Right lobe of liver (tissue), 6 donors: ENCODE measurements around the gene TOR2A. TPM values are rescaled to one million over a fixed set of nuclear protein-coding genes. Genes with fewer than 3 reads are reported as not detected.

Source experiments
- ATAC-seq, 4 donors: fragments of 200-7000 bp; cut with Tn5 transposase; one replicate each; pipeline ENCODE4 v1.9.1; 2020; ENCODE audit warnings: mild to moderate bottlenecking in 4 of 4, moderate library complexity in 4 of 4
- DNase-seq, 3 donors: peaks; one replicate each; pipeline ENCODE4 v3.0.0-alpha.2; 2020
- H3K27ac ChIP-seq, 3 donors: fragments of 200-600 bp; one replicate each; pipeline ENCODE4 v1.8.0; 2022
- H3K27me3 ChIP-seq, 2 donors: fragments of 200-600 bp; one replicate each; pipeline ENCODE4 v1.8.0; 2022
- H3K36me3 ChIP-seq, 4 donors: fragments of 200-600 bp; sonication (generic) in 1 of 4; one replicate each; pipeline versions ENCODE4 v1.5.1 to v1.8.0; 2017 to 2022; ENCODE audit warnings: control low read depth in 1 of 4
- H3K4me1 ChIP-seq, 4 donors: fragments of 200-600 bp; sonication (generic) in 1 of 4; one replicate each; pipeline versions ENCODE4 v1.5.1 to v1.8.0; 2017 to 2022; ENCODE audit warnings: control low read depth in 1 of 4
- H3K4me3 ChIP-seq, 3 donors: fragments of 200-600 bp; one replicate each; pipeline ENCODE4 v1.8.0; 2022
- H3K9me3 ChIP-seq, 4 donors: fragments of 200-600 bp; sonication (generic) in 1 of 4; one replicate each; pipeline versions ENCODE4 v1.5.1 to v1.8.0; 2017 to 2022; ENCODE audit warnings: control low read depth in 1 of 4
- CTCF ChIP-seq, 4 donors: fragments of 200-600 bp in 3 of 4; fragments of 450-650 bp in 1 of 4; IDR thresholded peaks; one replicate each; pipeline versions ENCODE4 v1.5.1 to v1.8.0; 2016 to 2022; ENCODE audit warnings: antibody characterized with exemption in 4 of 4, mild to moderate bottlenecking in 2 of 4
- POLR2A ChIP-seq: fragments of 450-650 bp; IDR thresholded peaks from one replicate; pipeline ENCODE4 v1.6.1; 2017; ENCODE audit warnings: antibody characterized with exemption, mild to moderate bottlenecking
- WGBS: methylation state at CpG from one replicate; pipeline ENCODE4 v1.1.6; 2018; ENCODE audit warnings: low coverage, low lambda C conversion rate; ENCODE audit not compliant: insufficient coverage; ENCODE audit errors: missing lambda C conversion rate; 5-methylcytosine and 5-hydroxymethylcytosine counted together
- intact Hi-C, 2 donors: fragments of 100-400 bp; cut with DNase I; formaldehyde crosslinking; loops; one replicate each; pipeline versions ENCODE4 v1.11.2 to v1.14.1; 2022
- total RNA-seq, 6 experiments: library from RNA; depleted of rRNA in 2 of 6; stranded (reverse); fragments of >200 nt in 2 of 6; fragmentation: NEBNext Ultra II Directional in 3 of 6; extraction: Animal tissue kit (Norgen Biotek cat#: 25700) in 3 of 6; gene quantifications; one replicate each; pipeline versions ENCODE4 v1.1.0 to v1.2.4, GENCODE V29; 2016 to 2023
- donor health status: DM: no; HTN: yes; CAD: no.
- donor health status: DM: no; HTN: no; CAD: no.
- donor health status: DM: no; HTN: no; CAD: no.
- donor health status: DM: no; HTN: yes; CAD: no.
- donor health status: DM: no; HTN: yes; CAD: no.

TOR2A gene
- total RNA-seq, 6 experiments from 2014 or later = 6.1 to 15.3 (median 7.7) TPM

- Histone ChIP-seq H3K4me3 (no peak overlapping the region), H3K27me3 (peaks cover 0 to 8% of the 10 kb centered on the region in 2 donors), H3K27ac (no peak overlapping the region), H3K36me3 (no peaks in the 10 kb centered on the region), H3K9me3 (no peaks in the 10 kb centered on the region), H3K4me1 (peaks cover 0 to 6% (median 3%) of the 10 kb centered on the region in 4 donors)
- ATAC-seq (no peak), DNase-seq (no peak)
- intact Hi-C loops = loop anchor here in 1 of 2 donors (5.0 to 10.0 kb wide), 2 partner anchors 136 to 184 kb away; partner anchors contain the start of gene AK1
- TF ChIP-seq POLR2A = no peak
- no peak for TF ChIP-seq CTCF (IDR thresholded peaks at IDR 0.05)
- WGBS = 79% methylated on average over 8 of the region's 13 CpGs
Measured at GRCh38 chr9:127738666-127739065, 3.6 kb upstream of the TOR2A start.

GRCh38 chr9:127735530-127736185 is 564 bp upstream of the TOR2A start:
- Histone ChIP-seq H3K4me1 (peaks cover 0 to 6% (median 3%) of the 10 kb centered on the region in 4 donors), H3K9me3 (no peaks in the 10 kb centered on the region), H3K27me3 (no peaks in the 10 kb centered on the region), H3K36me3 (no peaks in the 10 kb centered on the region), H3K4me3 (no peak overlapping the region), H3K27ac (no peak overlapping the region)
- DNase-seq = no peak
- TF ChIP-seq CTCF (IDR thresholded peaks at IDR 0.05) = no peak
- intact Hi-C loops = loop anchor here in 1 of 2 donors (5.0 to 10.0 kb wide), 2 partner anchors 139 to 187 kb away; partner anchors contain the start of gene AK1
- no peak for ATAC-seq
- 13% methylated on average over 11 of the region's 15 CpGs for whole genome bisulfite sequencing

GRCh38 chr9:127734247-127734746 is 797 bp downstream of the TOR2A start:
- DNase-seq (no peak), ATAC-seq (no peak)
- TF ChIP-seq POLR2A (no peak), CTCF (IDR thresholded peaks at IDR 0.05) (no peak)
- Histone ChIP-seq H3K36me3 (no peaks in the 10 kb centered on the region), H3K4me3 (peak overlapping the region; percentile 79 to 89 (median 87)), H3K4me1 (peaks cover 0 to 6% (median 3%) of the 10 kb centered on the region in 4 donors), H3K9me3 (no peaks in the 10 kb centered on the region), H3K27me3 (no peaks in the 10 kb centered on the region), H3K27ac (peak overlapping the region in 2 of 3 donors; percentile 63 to 90)
- WGBS = 50% methylated on average over 2 of the region's 22 CpGs
- intact Hi-C loops = loop anchor here (5.0 to 10.0 kb wide), 3 partner anchors 141 to 147 kb away; partner anchors contain the start of gene AK1 (in 1 of the 2)

- TF ChIP-seq POLR2A = no peak
- TF ChIP-seq CTCF (IDR thresholded peaks at IDR 0.05) = no peak
- Histone ChIP-seq H3K4me3 (no peak overlapping the region), H3K27me3 (no peaks in the 10 kb centered on the region), H3K9me3 (no peaks in the 10 kb centered on the region), H3K27ac (no peak overlapping the region), H3K36me3 (no peaks in the 10 kb centered on the region), H3K4me1 (peaks cover 0 to 6% (median 3%) of the 10 kb centered on the region in 4 donors)
- ATAC-seq (no peak), DNase-seq (no peak)
- intact Hi-C loops = loop anchor here (5.0 to 10.0 kb wide), 3 partner anchors 141 to 146 kb away; partner anchors contain the start of gene AK1 (in 1 of the 2)
- 60% methylated on average over 1 of the region's 2 CpGs for WGBS
Measured at GRCh38 chr9:127733614-127734013, 1.5 kb downstream of the TOR2A start.
